Activated T-helper 1 cell treated with anti-CD3 and anti-CD28 coated beads, Interleukin-12 subunit alpha, Interleukin-12 subunit beta, Interleukin-2, Interleukin-4 antibody, amounts not matched to agents 30 ng/mL and 10 ng/mL and 1 ng/mL, durations not matched to agents 14 hours and 24 hours and 36 hours (primary cell): Measurements from ENCODE around the gene SEPTIN10. TPM values are rescaled to one million over a fixed set of nuclear protein-coding genes. Genes with fewer than 3 reads are reported as not detected.
"Not testable (repeated sequence)": the region's sequence is repeated elsewhere in the genome, so short reads cannot be mapped to it uniquely, and the experiment has no call there.

Experiments
- DNase-seq: peaks from one replicate; pipeline ENCODE4 v3.0.0; 2021; ENCODE audit warnings: low spot score
- H3K27ac Mint-ChIP-seq: one replicate; pipeline ENCODE4 v1.8.0; 2021; ENCODE audit warnings: mild to moderate bottlenecking, mixed read lengths
- H3K27me3 Mint-ChIP-seq: one replicate; pipeline ENCODE4 v1.8.0; 2022; ENCODE audit warnings: mild to moderate bottlenecking, moderate library complexity, mixed read lengths; ENCODE audit not compliant: insufficient read depth
- H3K36me3 Mint-ChIP-seq: one replicate; pipeline ENCODE4 v1.8.0; 2021; ENCODE audit warnings: low read depth, mixed read lengths
- H3K4me1 Mint-ChIP-seq: one replicate; pipeline ENCODE4 v1.8.0; 2021; ENCODE audit warnings: low read depth, mixed read lengths
- H3K4me3 Mint-ChIP-seq: one replicate; pipeline ENCODE4 v1.8.0; 2021; ENCODE audit warnings: mild to moderate bottlenecking, moderate library complexity, mixed read lengths
- H3K9me3 Mint-ChIP-seq: one replicate; pipeline ENCODE4 v1.8.0; 2021; ENCODE audit warnings: mixed read lengths
- intact Hi-C: fragments of 100-400 bp; cut with micrococcal nuclease; formaldehyde crosslinking; loops from one replicate; pipeline ENCODE4 v1.15.1; 2024
- total RNA-seq: library from RNA; stranded (reverse); gene quantifications from 2 replicates; pipeline ENCODE4 v1.2.3, GENCODE V29; 2022

The SEPTIN10 gene
- total RNA-seq, 1 donor from 2014 or later = 0.13 TPM

DNA sequence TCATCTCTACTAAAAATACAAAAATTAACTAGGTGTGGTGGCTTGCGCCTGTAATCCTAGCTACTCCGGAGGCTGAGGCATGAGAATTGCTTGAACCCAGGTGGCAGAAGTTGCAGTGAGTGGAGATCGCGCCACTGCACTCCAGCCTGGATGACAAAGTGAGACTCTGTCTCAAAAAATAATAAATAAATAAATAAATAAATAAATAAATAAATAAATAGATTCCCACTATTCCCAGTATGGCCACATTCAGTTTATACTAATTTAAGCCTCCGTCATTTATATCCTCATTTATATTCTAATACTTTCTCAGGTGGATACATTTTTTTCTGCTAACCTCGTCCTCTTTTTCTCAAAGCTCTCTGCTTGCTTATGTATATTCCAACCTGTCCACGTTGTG lies 14.6 kb upstream of the SEPTIN10 start:
- H3K27ac Mint-ChIP-seq, H3K4me3 Mint-ChIP-seq, H3K9me3 Mint-ChIP-seq, H3K36me3 Mint-ChIP-seq, intact Hi-C loops, H3K4me1 Mint-ChIP-seq, H3K27me3 Mint-ChIP-seq, DNase-seq: not testable (repeated sequence)

DNA sequence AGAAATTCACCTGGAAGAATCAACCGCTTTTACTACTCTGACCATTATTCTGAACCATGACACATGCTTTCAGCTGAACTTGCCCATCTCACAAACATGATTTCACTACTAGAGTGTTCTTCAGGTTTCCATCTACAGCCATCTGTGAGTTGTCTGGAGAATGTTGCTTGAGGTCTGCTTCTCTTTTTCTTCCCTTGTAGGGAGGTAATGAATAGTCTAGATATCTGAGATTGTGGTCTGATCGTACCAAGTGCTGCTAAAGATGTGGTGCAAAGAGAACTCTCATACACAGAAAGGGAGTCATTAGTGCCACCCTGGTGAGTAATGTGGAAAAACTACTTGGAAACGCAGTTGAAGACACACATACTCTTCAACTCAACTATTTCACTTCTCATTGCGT lies 10.6 kb upstream of the SEPTIN10 start:
- Mint-ChIP-seq H3K27me3 (peaks cover 17% of the 10 kb centered on the region), H3K9me3 (no peaks in the 10 kb centered on the region), H3K4me1 (no peaks in the 10 kb centered on the region), H3K27ac (no peak overlapping the region), H3K36me3 (no peaks in the 10 kb centered on the region), H3K4me3 (no peak overlapping the region)
- intact Hi-C loops = no loop called here
- no peak for DNase-seq

DNA sequence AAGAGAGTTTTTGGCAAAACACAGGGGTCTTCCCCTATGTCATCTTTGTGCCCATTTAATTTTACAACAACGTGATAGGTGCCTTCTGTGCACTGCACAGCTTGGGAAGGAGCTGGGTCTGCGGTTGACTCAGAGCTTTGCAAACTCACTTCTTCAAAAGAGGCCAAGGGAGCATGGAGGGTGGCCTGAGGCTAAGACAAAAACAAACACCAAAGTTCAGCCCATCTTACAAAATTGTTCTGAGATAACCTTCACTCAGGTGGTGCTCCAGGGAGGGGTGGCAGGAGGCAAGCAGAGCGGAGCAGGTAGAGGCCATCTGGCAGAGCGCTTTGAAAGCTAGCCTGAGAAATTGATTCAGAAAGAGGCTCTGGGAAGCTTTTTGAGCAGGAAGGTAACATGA lies 10.2 kb upstream of the SEPTIN10 start:
- DNase-seq = no peak
- Mint-ChIP-seq H3K4me3 (no peak overlapping the region), H3K27me3 (peaks cover 17% of the 10 kb centered on the region), H3K9me3 (no peaks in the 10 kb centered on the region), H3K36me3 (no peaks in the 10 kb centered on the region), H3K27ac (no peak overlapping the region), H3K4me1 (no peaks in the 10 kb centered on the region)
- intact Hi-C loops = no loop called here

DNA sequence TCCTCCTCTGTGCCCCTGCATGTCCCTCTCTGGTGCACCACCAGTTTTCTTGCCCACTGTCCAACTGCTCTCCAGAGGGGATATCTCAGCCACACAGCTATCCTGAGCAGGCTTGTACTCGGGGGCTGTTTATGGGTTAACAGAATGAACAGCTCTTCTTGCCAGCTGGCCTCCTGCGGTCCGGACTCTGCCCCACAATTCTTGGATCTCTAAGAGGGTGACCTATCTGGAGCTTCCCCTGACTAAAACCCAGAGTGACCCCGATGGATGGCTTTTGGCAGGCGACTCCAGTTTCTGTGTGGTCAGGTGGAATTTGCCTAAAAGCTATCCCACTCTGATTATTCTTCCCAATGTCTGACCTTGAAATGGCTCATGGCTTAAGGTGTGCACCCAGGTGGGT lies 9.5 kb upstream of the SEPTIN10 start:
- DNase-seq = no peak
- Mint-ChIP-seq H3K36me3 (no peaks in the 10 kb centered on the region), H3K4me1 (no peaks in the 10 kb centered on the region), H3K9me3 (no peaks in the 10 kb centered on the region), H3K27ac (no peak overlapping the region), H3K4me3 (no peak overlapping the region), H3K27me3 (peaks cover 17% of the 10 kb centered on the region)
- intact Hi-C loops = no loop called here

DNA sequence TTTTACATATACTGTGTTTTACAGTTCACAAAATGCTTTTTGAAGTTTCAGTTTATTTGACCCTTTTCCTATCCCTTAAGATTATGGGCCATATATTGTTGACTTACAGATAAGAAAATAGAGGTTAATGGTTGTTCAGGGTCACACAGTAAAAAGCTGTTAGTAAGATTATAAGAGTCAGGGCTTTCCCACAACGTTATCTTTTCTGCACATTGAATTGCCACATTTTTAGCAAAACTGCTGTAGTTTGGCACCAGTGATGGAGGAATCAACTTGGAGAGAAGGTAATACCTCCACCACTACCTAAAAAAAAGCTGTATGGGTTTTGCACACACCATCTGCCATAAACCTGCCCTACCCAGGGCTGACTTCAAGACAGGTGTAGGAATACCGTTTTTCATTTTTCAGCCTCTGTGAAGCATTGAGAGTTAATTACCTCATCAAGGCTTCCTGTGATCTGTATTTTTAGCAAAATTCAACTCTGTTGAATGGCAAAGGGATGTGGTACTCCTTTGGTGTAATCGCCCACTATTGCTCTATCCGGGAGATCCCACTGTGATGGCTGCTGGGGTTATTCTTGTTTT lies 5.4 kb upstream of the SEPTIN10 start:
- no peak overlapping the region for H3K27ac Mint-ChIP-seq
- H3K36me3 Mint-ChIP-seq = no peaks in the 10 kb centered on the region
- intact Hi-C loops = no loop called here
- no peak overlapping the region for H3K4me3 Mint-ChIP-seq
- peaks cover 42% of the 10 kb centered on the region for H3K27me3 Mint-ChIP-seq
- no peaks in the 10 kb centered on the region for H3K9me3 Mint-ChIP-seq
- no peak for DNase-seq
- H3K4me1 Mint-ChIP-seq = no peaks in the 10 kb centered on the region

DNA sequence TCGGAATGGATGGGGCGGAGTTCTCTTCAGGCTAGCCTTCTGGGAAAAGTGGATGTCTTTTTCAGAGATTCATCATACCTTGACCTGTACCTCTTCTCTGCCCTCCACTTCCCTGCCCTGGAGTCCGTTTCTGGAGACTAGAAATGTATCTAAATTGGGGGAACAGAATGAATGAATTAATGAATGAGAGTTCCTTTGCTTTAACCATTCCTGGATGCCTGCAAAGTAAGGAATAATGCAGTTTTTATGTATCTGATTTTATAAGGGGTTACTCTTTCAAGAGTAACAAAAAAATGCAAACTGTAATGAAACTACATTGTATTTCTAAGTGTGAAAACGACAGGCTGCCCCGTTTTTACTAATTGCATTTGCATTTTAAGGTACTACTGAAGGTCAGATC lies 2.4 kb upstream of the SEPTIN10 start:
- H3K27me3 Mint-ChIP-seq = peaks cover 55% of the 10 kb centered on the region
- DNase-seq = no peak
- no peaks in the 10 kb centered on the region for H3K9me3 Mint-ChIP-seq
- peaks cover 8% of the 10 kb centered on the region for H3K4me1 Mint-ChIP-seq
- H3K36me3 Mint-ChIP-seq = no peaks in the 10 kb centered on the region
- no peak overlapping the region for H3K27ac Mint-ChIP-seq
- H3K4me3 Mint-ChIP-seq = no peak overlapping the region
- intact Hi-C loops = no loop called here

DNA sequence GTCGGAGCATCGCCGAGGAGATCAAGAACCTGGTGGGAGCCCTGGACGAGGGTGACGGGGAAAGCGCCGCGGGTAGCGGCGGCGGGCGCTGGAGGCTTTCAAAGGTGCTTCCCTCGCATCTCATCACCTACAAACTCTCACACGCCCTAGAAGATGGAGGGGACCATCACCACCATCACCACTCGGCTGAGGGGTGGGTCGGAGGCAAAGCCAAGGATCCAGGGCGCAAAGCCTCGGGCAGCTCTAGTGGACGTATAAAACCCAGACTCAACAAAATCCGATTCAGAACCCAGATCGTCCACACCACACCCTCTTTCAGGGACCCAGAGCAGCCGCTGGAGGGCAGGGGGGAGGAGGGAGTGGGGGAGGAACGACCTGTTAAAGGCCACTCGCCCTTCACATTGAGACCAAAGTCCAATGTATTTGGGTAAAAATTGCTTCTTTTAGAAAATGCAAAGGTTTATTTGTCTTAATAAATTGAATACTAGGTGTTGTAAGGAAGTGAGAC lies 1.9 kb upstream of the SEPTIN10 start:
- Mint-ChIP-seq H3K36me3 (no peaks in the 10 kb centered on the region), H3K4me3 (peak overlapping the region; percentile 47), H3K27me3 (peaks cover 60% of the 10 kb centered on the region), H3K4me1 (peaks cover 8% of the 10 kb centered on the region), H3K9me3 (no peaks in the 10 kb centered on the region), H3K27ac (peak overlapping the region; percentile 56)
- DNase-seq = no peak
- intact Hi-C loops = no loop called here

DNA sequence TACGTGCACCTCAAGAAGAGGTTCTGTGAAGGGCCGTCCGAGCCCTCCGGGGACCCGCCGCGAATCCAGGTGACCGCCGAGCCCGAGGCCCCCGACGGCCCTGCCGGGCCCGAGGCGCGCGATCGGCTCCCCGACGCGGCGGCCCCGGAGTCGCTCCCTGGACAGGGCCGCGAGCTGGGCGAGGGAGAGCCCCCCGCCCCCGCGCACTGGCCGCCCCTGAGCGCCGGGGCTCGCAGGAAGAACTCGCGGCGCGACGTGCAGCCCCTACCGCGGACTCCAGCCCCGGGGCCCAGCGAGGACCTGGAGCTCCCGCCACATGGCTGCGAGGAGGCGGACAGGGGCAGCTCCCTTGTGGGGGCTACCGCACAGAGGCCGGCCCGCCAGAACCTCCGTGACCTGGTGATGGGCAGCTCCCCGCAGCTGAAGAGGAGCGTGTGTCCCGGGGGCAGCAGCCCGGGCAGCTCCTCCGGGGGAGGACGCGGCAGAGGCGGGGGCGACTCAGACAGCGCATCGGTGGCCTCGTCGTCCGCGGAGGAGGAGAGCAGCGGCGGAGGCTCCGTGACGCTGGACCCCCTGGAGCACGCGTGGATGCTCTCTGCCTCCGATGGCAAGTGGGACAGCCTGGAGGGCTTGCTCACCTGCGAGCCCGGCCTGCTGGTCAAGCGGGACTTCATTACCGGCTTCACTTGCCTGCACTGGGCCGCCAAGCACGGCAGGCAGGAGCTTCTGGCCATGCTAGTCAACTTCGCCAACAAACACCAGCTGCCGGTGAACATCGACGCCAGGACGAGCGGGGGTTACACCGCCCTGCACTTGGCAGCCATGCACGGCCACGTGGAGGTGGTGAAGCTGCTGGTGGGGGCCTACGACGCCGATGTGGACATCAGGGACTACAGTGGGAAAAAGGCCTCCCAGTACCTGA lies 1.2 kb upstream of the SEPTIN10 start:
- peaks cover 8% of the 10 kb centered on the region for H3K4me1 Mint-ChIP-seq
- H3K4me3 Mint-ChIP-seq = no peak overlapping the region
- DNase-seq = no peak
- H3K27me3 Mint-ChIP-seq = peaks cover 61% of the 10 kb centered on the region
- H3K36me3 Mint-ChIP-seq = no peaks in the 10 kb centered on the region
- no peaks in the 10 kb centered on the region for H3K9me3 Mint-ChIP-seq
- H3K27ac Mint-ChIP-seq = no peak overlapping the region
- intact Hi-C loops = loop anchor here (1.0 to 5.0 kb wide), 3 partner anchors 483 to 1166 kb away; partner anchors contain the start of genes GCC2 and NPHP1

DNA sequence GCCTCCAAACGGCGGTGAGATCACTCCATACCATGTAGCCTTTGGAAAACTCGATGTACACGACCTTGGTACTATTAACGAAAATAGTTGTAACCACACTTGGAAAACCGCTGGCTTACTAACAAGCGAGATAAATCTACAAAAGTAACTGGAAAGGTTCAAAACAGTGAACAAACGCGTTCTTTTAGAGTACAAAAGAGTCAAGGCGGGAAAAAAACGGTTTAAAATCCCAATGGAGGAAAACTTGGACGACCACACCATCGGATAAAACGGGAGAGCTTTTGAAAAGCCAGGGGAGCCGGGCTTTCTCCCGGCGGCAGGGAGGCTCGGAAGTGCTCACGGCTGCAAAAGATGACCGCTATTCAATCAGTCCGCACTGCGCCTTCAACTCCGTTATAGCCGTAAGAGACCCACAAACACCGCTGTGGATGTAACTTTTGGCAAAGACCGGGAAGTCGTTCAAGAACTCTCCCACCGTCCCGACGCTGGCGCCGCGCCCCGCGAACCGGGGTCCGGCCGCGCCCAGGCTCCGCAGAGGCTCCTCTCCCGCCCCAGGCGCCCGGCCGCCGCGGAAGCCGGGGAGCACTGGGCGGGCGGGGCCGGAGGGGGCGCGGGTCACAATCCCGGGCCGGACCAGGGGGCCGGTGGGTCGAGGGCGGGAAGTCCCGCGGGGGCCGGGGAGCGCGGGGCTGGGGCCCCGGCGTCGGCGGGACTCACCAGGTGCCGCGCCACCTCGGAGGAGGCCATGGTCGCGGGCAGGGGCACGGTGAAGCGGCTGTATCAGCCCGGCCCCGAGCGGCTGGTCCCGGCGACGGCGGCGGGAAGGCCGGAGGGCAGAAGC lies 465 bp downstream of the SEPTIN10 start:
- H3K27me3 Mint-ChIP-seq = peaks cover 71% of the 10 kb centered on the region
- H3K36me3 Mint-ChIP-seq = no peaks in the 10 kb centered on the region
- peak overlapping the region; percentile 44 for H3K27ac Mint-ChIP-seq
- DNase-seq = no peak
- no peaks in the 10 kb centered on the region for H3K9me3 Mint-ChIP-seq
- H3K4me3 Mint-ChIP-seq = peak overlapping the region; percentile 80
- intact Hi-C loops = loop anchor here (5.0 kb wide), 2 partner anchors 481 to 594 kb away; partner anchors contain the start of gene NPHP1
- H3K4me1 Mint-ChIP-seq = peaks cover 8% of the 10 kb centered on the region

DNA sequence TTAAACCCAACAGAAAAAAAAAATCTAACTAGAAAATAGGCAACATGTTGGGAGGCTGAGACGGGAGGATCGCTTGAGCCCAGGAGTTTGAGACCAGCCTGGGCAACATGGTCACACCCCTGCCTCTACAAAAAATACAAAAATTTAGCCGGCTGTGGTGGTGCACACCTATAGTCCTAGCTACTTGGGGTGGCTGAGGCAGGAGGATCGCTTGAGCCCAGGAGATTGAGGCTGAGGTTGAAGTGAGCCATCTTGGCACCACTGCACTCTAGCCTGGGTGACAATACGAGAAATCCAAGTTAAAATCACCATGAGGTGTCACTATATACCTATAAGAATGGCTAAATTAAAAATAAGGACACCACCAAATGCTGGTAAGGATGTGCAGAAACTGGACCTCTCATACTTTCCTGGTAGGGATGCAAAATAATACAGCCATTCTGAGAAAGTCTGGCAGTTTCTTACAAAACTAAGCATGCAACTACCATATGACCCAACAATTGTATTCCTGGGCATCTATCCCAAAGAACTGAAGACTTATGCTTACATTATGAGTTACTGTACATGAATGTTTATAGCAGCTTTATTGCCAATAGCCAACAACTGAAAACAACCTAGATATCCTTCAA lies 2.2 kb downstream of the SEPTIN10 start:
- no peak for DNase-seq
- intact Hi-C loops = loop anchor here (5.0 kb wide), 2 partner anchors 479 to 596 kb away; partner anchors contain the start of gene NPHP1
- H3K27ac Mint-ChIP-seq = no peak overlapping the region
- H3K4me3 Mint-ChIP-seq = no peak overlapping the region
- H3K9me3 Mint-ChIP-seq = no peaks in the 10 kb centered on the region
- no peaks in the 10 kb centered on the region for H3K36me3 Mint-ChIP-seq
- H3K27me3 Mint-ChIP-seq = peaks cover 64% of the 10 kb centered on the region
- H3K4me1 Mint-ChIP-seq = peaks cover 8% of the 10 kb centered on the region

DNA sequence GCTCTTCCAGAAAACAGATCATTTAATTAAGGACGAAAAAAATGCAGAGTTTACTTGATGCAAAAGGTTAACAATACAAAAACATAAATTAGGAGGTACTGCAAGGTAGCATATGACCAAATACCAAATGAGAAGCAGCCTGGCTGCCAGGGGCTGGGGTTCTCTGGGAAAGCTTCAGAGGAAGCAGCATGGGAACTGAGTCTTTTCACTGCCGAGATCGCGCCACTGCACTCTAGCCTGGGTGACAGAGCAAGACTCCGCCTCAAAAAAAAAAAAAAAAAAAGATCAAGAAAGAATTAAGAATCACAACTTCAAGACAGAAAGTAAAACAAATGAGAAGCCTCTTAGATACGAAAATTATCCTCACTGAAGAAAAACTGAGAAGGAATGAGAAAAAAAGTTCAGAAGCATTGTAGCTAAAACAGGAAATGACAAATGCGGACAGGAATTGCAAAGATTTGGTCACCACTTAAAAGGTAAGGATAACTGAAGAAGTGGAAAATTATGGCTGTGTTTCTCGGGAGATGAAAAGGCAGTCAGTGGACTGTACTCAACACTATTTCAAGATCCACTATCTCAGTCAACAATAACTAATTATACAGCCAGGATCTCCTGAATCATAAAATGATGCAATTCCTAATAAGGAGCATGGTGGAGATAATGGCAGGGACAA lies 4.3 kb downstream of the SEPTIN10 start:
- peaks cover 8% of the 10 kb centered on the region for H3K4me1 Mint-ChIP-seq
- no peaks in the 10 kb centered on the region for H3K9me3 Mint-ChIP-seq
- H3K27ac Mint-ChIP-seq = no peak overlapping the region
- DNase-seq = no peak
- H3K4me3 Mint-ChIP-seq = no peak overlapping the region
- H3K27me3 Mint-ChIP-seq = peaks cover 57% of the 10 kb centered on the region
- H3K36me3 Mint-ChIP-seq = no peaks in the 10 kb centered on the region
- intact Hi-C loops = loop anchor here (5.0 kb wide), 2 partner anchors 477 to 598 kb away; partner anchors contain the start of gene NPHP1

DNA sequence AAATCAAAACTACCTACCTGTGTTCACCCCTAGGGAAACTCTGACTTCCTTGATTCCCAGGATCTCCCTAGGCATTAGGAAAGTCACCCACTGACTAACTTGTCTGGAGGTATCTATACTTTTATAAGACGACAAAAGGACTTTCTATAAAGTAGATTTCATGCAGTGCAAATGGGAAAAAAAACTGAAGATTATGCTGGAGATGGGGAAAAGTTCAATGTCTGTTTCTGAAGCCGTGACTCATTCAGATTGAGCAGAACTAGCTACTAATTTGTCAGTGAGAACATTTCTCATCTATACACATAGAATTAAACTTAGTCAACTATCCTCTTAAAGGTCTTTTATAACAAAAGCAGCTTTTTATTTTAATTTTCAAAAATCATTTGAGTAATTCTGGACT lies 6.0 kb downstream of the SEPTIN10 start:
- no peak overlapping the region for H3K4me3 Mint-ChIP-seq
- H3K27ac Mint-ChIP-seq = no peak overlapping the region
- peaks cover 48% of the 10 kb centered on the region for H3K27me3 Mint-ChIP-seq
- no peaks in the 10 kb centered on the region for H3K36me3 Mint-ChIP-seq
- H3K9me3 Mint-ChIP-seq = no peaks in the 10 kb centered on the region
- H3K4me1 Mint-ChIP-seq = peaks cover 2% of the 10 kb centered on the region
- intact Hi-C loops = no loop called here
- DNase-seq = no peak
